Activated T-cell treated with anti-CD3 and anti-CD28 coated beads for 48 hours (primary cell): ENCODE results near the gene STAC.
"Not testable (repeated sequence)": the region's sequence is repeated elsewhere in the genome, so short reads cannot be mapped to it uniquely, and the experiment has no call there.

ENCODE experiments used
- DNase-seq: peaks from one replicate; pipeline ENCODE4 v3.0.0-alpha.2; 2020; ENCODE audit warnings: low read depth

STAC gene

DNA sequence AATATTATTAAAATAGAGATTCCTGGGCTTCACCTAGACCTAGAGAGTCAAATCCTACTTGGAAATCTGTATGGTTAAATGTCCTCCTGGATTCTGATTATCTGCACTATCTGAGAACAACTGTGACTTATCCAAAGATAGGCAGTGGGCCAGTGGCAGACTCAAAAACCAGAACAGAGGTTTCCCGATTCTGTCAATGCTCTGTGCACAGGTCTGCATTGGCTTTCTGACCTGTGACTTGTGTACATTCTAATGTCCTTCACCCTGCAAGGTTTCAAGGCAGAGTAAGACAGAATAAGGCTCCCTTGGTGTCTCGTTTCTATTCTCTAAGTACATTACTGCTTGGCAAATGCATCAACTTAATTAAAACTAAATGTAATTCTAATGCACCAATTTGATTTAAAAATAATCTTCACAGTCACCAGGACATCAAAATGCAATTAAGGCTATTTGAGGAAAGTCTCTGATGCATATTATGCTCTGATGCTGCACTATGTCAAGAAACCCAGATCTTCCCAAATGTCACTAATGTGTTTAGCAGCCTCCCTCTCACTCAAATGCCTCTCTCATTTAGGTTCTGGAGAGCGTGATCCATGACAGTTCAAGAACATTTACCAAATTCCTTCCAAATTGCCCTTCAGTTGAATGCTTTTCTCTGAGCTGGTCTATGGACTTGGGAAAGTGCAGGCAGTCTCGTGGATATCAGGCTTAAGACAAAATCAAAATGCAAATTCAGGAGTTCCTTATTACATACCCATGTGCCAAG is 140.1 kb downstream of the STAC start:
- DNase-seq: no peak

DNA sequence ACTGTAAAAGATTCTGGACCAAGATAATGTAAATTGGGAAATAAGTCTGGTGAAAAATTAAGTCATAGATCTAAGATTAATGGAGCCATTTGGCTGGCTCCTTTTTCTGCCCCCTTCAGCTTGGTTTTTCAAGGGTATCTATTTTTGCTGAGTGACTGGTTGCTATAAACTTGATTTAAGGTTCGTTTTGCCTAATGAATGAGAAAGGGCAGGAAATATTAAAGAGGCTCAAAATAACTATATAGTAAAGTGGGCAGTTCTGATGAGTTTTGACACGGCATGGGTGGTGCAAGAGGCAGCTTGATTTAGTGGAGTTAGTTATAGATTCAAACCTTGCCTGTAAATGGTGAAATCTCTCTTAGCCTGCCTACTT is 140.7 kb downstream of the STAC start:
- DNase-seq: no peak

DNA sequence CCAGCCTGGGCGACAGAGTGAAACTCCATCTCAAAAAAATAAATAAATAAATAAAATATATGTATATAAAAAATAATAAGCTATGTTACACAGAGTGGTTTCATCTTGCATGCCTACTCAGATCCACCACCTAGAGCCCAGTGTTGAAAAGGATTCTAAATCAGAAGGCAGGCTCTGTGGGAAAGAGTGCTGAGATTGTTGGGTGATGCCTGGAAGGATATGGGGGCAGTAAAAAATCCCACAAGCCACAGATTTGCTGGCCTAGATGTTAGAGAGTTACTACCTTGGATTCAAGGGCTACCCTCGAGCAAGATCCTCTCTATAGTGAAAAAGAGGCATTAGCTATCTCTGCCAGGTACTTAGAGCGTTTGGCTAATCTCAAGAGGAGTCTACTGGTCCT is 144.3 kb downstream of the STAC start:
- DNase-seq: no peak

GRCh38 chr3:36525115-36525801 is 145.0 kb downstream of the STAC start:
- no peak for DNase-seq

DNA sequence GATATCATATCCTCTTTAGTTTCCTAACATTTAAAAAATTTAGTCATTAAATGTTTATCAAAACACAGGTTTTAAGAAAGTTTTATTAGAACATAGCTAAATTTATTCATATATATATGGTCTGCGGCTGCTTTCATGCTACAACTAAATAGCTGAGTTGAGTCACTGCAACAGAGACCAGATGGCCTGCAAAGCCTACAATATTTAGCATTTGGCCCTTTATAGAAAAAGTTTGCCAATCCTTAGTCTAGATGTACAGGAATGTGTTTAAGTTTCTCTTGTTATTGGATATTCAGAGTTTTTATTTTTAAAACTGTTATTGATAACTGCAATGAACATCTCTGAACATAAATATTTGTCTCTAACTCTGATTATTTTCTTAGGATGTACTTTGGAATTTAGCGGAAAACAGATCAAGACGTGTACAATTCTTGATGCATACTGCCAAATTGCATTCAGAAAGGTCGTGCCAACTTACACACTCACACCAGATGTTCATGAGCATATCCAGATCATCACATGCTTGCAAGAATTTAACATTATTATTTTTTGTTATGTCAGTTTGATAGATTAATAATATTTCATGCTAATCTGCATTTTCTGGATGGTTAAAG is 157.9 kb downstream of the STAC start:
- DNase-seq: no peak

- no peak for DNase-seq
Measured at GRCh38 chr3:36540888-36541518, 160.7 kb downstream of the STAC start.

GRCh38 chr3:36542186-36542585 is 161.9 kb downstream of the STAC start:
- DNase-seq: no peak

GRCh38 chr3:36543276-36543997 is 163.1 kb downstream of the STAC start:
- no peak for DNase-seq

GRCh38 chr3:36546226-36546625 is 165.9 kb downstream of the STAC start:
- DNase-seq: no peak

DNA sequence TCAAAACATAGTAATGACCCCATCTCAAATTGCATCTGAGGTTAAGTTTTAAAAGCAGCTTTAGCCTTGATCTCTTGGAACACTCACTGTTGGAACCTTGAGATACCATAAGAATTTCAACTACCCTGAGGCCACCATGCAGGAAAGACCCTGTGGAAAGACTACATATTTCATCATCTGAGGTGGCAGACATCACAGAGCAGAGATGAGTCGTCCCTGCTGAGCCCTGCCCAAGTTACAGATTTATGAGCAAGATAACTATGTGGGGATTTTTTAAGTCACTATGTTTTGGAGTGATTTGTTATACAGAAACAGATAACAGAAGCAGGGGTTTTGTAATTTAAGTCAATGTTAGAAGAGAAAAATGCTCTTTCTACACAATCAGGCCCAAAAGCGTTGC is 168.4 kb downstream of the STAC start:
- DNase-seq: no peak

DNA sequence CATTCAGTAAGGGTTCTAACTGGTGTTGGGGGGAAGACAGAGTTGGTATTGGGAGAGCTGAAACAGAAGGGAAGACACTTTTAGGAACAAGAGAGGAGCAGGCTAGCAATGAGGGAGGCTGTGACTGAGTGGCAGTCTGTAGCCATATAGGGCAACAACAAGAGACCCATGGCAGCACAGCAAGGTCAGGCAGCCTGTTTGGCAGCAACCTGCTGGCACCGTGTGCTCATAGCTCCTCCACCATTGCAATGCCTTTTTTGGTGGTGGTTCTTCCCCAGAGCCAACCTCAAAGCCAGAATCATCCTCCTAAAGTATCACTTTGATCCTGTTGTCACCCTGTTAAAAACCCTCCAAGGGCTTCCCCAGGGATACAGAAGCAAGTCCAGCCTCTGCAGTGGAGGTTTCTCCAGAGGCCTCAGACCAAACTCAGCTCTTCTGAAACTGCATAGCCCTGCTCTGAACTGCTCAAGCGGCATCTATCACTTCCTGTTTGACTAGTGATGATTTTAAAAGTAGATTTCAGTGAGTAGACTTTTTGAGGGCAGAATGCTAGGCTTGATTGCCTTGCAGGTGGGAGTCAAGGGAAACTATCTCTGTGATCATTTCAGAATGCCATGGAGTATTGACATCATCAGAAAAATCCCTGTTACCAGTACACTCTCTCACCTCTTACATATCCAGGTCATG is 176.9 kb downstream of the STAC start:
- DNase-seq: no peak

- DNase-seq: no peak
Measured at GRCh38 chr3:36557708-36558421, 177.6 kb downstream of the STAC start.

GRCh38 chr3:36558961-36559360 is 178.7 kb downstream of the STAC start:
- no peak for DNase-seq

DNA sequence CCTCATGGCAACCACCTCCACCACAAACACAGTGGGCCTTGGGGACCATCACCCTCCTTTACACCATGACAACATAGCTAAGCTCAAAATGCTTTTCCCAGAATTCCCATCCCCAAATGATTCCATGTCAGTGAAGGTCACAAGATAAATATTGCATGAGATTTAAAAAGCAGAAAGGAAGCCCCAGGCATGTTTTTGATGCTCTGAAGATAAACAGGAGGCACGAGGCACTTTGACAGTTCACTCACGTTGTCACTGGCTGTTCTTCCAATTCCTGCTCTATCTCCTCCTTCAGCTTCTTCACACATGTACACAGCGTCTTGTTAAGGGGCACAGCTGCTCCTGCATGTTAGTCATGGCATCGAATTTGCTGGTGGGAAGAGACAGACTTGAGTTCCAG is 180.4 kb downstream of the STAC start:
- no peak for DNase-seq

- DNase-seq: no peak
Measured at GRCh38 chr3:36561601-36562000, 181.3 kb downstream of the STAC start.

DNA sequence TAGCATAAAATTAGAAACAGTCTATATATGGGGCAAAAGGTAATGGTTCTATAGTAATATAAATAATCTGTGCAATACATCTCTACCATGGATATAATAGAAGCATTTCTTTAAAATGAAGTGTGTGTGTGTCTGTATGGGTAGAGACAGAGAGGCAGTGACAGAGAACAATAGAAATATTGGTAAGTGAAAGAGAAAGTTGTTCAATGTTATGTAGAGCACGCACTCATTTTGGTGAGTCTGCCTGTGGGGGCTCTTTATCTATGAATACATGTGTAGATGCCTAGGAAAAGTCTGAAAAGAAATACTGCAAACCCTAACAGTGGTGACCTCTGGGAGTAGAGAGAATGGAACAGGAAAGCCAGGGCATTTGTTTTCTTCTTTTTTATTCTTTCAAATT is 182.6 kb downstream of the STAC start:
- DNase-seq: no peak

GRCh38 chr3:36575241-36575640 is 194.9 kb downstream of the STAC start:
- DNase-seq: no peak

- not testable (repeated sequence) for DNase-seq
Measured at GRCh38 chr3:36578418-36578817, 198.1 kb downstream of the STAC start.

DNA sequence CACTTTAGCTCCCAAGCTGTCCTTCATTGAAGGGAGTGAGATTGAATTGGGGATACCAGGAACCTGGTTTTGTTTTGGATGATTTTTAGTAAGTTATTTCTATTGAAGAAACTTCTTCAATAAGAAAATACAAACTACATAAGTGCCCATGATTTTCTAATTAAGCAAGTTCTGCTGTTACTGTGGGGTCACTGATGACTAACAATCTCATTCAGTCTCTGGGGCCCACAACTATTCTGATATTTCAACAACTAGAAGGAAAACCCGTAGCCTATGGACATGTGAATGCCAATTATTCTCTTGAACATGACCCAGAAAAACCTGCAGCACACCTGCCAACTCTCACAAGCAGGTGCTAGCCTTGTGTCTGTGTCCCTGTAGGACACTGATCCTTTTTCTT is 199.4 kb downstream of the STAC start:
- no peak for DNase-seq

DNA sequence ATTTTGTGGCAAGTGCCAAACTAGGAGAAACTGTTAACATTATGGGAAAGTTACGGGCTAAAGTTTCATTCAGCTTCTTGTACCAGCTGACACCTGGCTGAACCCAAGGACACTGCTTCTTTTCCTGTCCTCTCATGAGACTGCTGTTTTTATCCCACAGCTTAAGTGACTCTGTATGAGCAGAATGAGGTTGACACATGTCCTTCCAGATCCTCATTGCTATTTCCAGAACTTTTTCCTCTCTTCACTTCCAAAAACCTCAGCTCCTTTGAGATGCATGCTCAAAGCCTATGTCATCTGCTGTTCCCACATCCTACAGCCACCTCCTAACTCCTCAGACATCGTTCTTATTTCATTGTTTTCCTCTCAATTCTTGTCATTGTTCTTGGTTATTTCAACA is 200.4 kb downstream of the STAC start:
- DNase-seq: no peak

GRCh38 chr3:36591959-36592358 is 211.7 kb downstream of the STAC start:
- no peak for DNase-seq
